HFFc6 (cell line): ENCODE data around the gene MTMR3. TPM values are rescaled to one million over a fixed set of nuclear protein-coding genes. Genes with fewer than 3 reads are reported as not detected.
A peak's percentile ranks its signal among the peaks of the same experiment; 100 is the strongest.

Source experiments
- DNase-seq: peaks from one replicate; pipeline ENCODE4 v3.0.0-alpha.2; 2018
- H3K27ac Mint-ChIP-seq: 2 replicates; pipeline ENCODE4 v1.8.0; 2020; ENCODE audit warnings: mild to moderate bottlenecking, mixed read lengths
- H3K27me3 Mint-ChIP-seq: 2 replicates; pipeline ENCODE4 v1.8.0; 2021; ENCODE audit warnings: mild to moderate bottlenecking, moderate library complexity, mixed read lengths; ENCODE audit not compliant: insufficient read depth
- H3K36me3 Mint-ChIP-seq: 2 replicates; pipeline ENCODE4 v1.8.0; 2021; ENCODE audit warnings: low read depth, mixed read lengths
- H3K4me1 Mint-ChIP-seq: 2 replicates; pipeline ENCODE4 v1.8.0; 2020; ENCODE audit warnings: low read depth, mixed read lengths
- H3K4me3 Mint-ChIP-seq: 2 replicates; pipeline ENCODE4 v1.8.0; 2020; ENCODE audit warnings: mild to moderate bottlenecking, moderate library complexity, mixed read lengths
- H3K9me3 Mint-ChIP-seq: 2 replicates; pipeline ENCODE4 v1.8.0; 2020; ENCODE audit warnings: mild to moderate bottlenecking, mixed read lengths
- total RNA-seq, 6 experiments: library from RNA; stranded (reverse); fragmentation: NEBNext Ultra II Directional; extraction: Animal tissue kit (Norgen Biotek cat#: 25700); gene quantifications; 2 replicates in 1 of 6; 3 replicates in 5 of 6; pipeline ENCODE4 v1.2.3, GENCODE V29; 2021
- TF ChIP-seq, protein P1 (sequence below): fragments of 200-600 bp; sonication (generic); IDR thresholded peaks from 2 replicates; pipeline ENCODE4 v1.5.0; 2021; ENCODE audit warnings: antibody characterized with exemption, mild to moderate bottlenecking

MTMR3 gene
- total RNA-seq, 6 experiments from 2014 or later: 19.0 to 27.0 (median 21.7) TPM

DNA sequence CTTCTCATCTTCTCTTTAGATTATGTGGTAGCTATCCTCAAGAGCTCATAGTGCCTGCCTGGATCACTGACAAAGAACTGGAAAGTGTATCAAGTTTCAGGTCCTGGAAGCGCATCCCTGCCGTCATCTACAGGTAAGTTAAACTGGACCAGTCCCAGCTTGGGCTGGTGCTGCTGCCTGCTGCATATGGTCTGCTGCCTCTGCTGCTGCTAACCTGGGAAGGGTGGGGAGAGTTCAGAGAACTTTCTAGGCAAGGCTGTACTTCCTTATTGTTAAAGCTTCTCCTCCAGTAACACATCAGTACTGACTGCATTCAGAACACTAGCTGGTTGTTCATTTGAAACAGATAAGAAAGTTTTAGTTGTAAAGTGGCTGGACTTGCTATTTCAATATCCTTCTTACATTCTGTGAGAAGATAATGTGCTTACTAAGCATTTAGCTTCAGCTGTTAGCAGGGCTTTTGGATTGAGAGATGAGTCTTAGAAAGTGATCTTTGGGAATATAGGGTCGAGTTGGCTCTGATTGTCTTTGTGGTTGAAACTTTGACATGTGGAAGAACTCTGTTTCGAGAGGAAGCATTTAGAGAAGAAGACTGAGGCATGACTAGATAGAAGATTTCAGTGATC lies 120.0 kb downstream of the MTMR3 start:
- no peak for DNase-seq
- Mint-ChIP-seq H3K4me1 (peaks cover 26% of the 10 kb centered on the region), H3K4me3 (no peak overlapping the region), H3K27ac (no peak overlapping the region; the same call in 1 of the 2 replicates), H3K27me3 (no peaks in the 10 kb centered on the region), H3K9me3 (no peaks in the 10 kb centered on the region), H3K36me3 (peaks cover 21% of the 10 kb centered on the region)
- TF ChIP-seq, protein P1, sequence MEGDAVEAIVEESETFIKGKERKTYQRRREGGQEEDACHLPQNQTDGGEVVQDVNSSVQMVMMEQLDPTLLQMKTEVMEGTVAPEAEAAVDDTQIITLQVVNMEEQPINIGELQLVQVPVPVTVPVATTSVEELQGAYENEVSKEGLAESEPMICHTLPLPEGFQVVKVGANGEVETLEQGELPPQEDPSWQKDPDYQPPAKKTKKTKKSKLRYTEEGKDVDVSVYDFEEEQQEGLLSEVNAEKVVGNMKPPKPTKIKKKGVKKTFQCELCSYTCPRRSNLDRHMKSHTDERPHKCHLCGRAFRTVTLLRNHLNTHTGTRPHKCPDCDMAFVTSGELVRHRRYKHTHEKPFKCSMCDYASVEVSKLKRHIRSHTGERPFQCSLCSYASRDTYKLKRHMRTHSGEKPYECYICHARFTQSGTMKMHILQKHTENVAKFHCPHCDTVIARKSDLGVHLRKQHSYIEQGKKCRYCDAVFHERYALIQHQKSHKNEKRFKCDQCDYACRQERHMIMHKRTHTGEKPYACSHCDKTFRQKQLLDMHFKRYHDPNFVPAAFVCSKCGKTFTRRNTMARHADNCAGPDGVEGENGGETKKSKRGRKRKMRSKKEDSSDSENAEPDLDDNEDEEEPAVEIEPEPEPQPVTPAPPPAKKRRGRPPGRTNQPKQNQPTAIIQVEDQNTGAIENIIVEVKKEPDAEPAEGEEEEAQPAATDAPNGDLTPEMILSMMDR: no peak

DNA sequence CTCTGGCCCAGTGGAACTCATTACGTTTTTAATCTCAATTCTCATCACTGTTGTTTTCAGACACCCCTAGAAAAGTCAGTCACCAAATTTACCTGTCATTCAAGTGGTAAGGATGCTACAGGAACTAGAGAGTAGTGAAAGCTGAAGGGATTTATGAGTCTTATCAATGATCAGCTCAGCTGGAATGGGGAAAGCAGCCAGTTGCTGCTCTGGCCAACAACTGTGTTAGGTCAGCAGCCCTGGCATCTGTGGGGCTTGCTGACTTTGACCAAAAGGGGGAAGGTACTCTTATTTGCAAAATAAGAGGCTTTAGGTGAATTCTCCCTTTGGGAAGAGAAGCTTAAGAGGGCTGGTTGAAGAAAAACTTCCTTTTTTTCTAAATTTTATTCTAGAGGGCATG lies 121.1 kb downstream of the MTMR3 start:
- DNase-seq: no peak
- Mint-ChIP-seq H3K4me1 (peaks cover 26% of the 10 kb centered on the region), H3K9me3 (no peaks in the 10 kb centered on the region), H3K36me3 (peaks cover 15% of the 10 kb centered on the region), H3K27ac (peak overlapping the region; percentile 1; the same call in 1 of the 2 replicates), H3K4me3 (no peak overlapping the region), H3K27me3 (no peaks in the 10 kb centered on the region)
- TF ChIP-seq, protein P1: no peak

DNA sequence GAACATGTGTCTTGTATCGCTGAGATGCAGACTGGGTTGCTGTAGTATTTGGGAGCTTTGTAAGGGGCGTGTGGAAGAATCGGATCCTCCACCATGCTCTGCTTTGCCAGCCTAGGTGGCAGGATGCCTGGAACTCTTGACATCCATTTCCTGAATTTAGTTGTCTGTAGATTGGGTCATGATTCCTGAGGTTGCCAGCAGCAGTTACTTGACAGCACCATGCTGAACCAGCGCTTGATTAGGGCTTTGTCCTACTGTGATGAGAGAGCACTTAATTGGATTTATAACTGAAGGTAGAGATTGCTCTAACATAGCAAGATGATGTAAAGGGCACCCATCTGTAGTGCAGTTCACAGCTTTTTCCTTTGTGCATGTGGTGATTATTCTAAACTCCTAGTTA lies 121.7 kb downstream of the MTMR3 start:
- H3K27me3 Mint-ChIP-seq: no peaks in the 10 kb centered on the region
- peaks cover 26% of the 10 kb centered on the region for H3K4me1 Mint-ChIP-seq
- H3K9me3 Mint-ChIP-seq: no peaks in the 10 kb centered on the region
- no peak overlapping the region for H3K4me3 Mint-ChIP-seq
- peaks cover 13% of the 10 kb centered on the region for H3K36me3 Mint-ChIP-seq
- DNase-seq: no peak
- TF ChIP-seq, protein P1: no peak
- H3K27ac Mint-ChIP-seq: peak overlapping the region; percentile 7; the same call in 1 of the 2 replicates

DNA sequence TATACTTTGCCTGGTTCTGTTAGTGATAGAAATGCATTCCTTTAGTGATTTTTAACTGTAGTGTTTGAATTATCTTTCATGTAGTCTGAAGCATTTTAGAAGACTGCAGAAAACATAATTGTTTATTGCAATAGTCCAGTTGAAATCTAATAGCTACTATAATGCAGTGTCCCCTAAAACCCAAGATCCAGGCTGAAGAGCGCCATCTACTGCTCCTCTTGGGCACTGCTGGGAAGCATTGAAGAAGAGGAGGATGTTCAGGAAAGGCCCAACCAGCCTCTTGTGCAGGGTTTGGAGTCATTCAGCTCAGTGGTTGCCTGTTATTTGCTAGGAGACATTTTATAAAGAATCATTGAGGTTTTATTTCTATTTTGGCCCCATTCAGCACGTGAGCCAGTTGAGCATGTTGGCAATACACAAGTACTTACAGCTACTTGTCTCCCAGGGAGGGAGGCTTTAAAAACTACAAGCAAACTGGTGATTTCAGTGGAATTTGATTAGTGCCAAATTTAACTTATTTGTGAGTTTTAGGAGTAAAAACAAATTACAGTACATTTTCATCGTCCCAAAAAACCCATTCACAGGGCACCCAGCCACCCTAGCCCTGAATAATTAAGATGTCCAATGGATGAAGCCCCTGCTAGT lies 122.4 kb downstream of the MTMR3 start:
- Mint-ChIP-seq H3K4me3 (no peak overlapping the region), H3K9me3 (no peaks in the 10 kb centered on the region), H3K36me3 (peaks cover 12% of the 10 kb centered on the region), H3K4me1 (peaks cover 26% of the 10 kb centered on the region), H3K27me3 (no peaks in the 10 kb centered on the region), H3K27ac (no peak overlapping the region)
- TF ChIP-seq, protein P1: peak; percentile 96
- peak; percentile 64 for DNase-seq

DNA sequence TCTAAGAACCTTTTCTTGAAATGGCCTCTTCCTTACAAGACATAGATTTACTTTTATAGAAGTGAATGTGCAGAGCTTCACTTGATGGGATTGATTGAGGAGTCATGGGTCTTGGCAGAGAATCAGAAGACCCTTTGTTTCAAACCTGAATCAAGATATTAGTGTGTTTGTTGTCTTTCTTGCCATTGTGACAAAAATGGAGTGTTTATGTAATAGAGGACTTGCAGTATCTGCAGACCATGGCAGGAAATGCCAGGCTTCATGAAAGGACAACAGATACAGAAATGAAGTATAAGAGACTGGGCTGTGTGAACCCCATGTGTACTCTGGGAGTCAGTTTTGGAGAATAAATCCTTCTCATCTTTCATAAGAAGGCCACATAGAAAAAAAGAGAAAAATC lies 124.4 kb downstream of the MTMR3 start:
- peaks cover 36% of the 10 kb centered on the region for H3K4me1 Mint-ChIP-seq
- H3K4me3 Mint-ChIP-seq: no peak overlapping the region

More for the DNA sequence above, 124.4 kb downstream of the MTMR3 start:
- Mint-ChIP-seq H3K36me3 (peaks cover 7% of the 10 kb centered on the region; the same call in 1 of the 2 replicates), H3K27ac (no peak overlapping the region), H3K9me3 (no peaks in the 10 kb centered on the region), H3K27me3 (no peaks in the 10 kb centered on the region)
- TF ChIP-seq, protein P1: no peak
- no peak for DNase-seq
